Measurements from ENCODE around the gene PNO1. TPM values are rescaled to one million over a fixed set of nuclear protein-coding genes. Genes with fewer than 3 reads are reported as not detected.

Gene PNO1
- total and polyA plus RNA-seq, 10 of the 15 experiments (the other 5 are each of a cell fraction or from before 2014, with no cell fraction given) = 9.7 to 60.2 (median 30.3) TPM

DNA sequence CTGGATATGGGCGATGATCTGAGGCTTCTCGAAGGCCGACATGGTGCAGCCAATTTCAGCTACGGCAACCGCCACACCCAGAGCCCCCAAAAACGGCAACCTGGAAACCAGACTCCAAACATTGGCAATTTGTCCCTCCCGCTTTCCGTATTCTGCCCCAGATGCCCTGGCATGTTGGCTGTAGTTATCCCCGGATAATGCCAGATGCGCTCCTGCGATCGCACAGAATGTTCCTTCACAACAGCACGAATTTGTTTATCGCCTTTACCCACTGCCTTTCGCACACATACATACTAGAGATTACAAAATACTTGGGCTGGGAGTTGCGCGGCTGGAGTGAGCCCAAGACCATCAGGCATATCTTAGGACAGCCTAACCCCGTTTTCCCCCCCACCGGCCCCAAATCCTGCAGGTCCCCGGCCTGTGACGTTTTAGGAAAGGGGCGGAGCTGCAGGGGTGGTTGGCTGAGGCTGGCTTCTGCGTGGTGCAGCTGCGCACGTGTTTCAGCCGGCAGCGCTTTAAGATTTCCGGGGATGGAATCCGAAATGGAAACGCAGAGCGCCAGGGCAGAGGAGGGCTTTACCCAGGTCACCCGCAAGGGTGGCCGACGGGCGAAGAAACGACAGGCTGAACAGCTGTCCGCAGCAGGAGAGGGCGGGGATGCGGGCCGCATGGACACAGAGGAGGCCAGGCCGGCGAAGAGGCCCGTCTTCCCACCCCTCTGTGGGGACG is at the start of gene PNO1 (continued):
- TF ChIP-seq, protein P1, sequence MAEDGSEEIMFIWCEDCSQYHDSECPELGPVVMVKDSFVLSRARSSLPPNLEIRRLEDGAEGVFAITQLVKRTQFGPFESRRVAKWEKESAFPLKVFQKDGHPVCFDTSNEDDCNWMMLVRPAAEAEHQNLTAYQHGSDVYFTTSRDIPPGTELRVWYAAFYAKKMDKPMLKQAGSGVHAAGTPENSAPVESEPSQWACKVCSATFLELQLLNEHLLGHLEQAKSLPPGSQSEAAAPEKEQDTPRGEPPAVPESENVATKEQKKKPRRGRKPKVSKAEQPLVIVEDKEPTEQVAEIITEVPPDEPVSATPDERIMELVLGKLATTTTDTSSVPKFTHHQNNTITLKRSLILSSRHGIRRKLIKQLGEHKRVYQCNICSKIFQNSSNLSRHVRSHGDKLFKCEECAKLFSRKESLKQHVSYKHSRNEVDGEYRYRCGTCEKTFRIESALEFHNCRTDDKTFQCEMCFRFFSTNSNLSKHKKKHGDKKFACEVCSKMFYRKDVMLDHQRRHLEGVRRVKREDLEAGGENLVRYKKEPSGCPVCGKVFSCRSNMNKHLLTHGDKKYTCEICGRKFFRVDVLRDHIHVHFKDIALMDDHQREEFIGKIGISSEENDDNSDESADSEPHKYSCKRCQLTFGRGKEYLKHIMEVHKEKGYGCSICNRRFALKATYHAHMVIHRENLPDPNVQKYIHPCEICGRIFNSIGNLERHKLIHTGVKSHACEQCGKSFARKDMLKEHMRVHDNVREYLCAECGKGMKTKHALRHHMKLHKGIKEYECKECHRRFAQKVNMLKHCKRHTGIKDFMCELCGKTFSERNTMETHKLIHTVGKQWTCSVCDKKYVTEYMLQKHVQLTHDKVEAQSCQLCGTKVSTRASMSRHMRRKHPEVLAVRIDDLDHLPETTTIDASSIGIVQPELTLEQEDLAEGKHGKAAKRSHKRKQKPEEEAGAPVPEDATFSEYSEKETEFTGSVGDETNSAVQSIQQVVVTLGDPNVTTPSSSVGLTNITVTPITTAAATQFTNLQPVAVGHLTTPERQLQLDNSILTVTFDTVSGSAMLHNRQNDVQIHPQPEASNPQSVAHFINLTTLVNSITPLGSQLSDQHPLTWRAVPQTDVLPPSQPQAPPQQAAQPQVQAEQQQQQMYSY (CRISPR knock-in tag; IDR thresholded peaks at IDR 0.05) = no peak
- TF ChIP-seq, protein P2, sequence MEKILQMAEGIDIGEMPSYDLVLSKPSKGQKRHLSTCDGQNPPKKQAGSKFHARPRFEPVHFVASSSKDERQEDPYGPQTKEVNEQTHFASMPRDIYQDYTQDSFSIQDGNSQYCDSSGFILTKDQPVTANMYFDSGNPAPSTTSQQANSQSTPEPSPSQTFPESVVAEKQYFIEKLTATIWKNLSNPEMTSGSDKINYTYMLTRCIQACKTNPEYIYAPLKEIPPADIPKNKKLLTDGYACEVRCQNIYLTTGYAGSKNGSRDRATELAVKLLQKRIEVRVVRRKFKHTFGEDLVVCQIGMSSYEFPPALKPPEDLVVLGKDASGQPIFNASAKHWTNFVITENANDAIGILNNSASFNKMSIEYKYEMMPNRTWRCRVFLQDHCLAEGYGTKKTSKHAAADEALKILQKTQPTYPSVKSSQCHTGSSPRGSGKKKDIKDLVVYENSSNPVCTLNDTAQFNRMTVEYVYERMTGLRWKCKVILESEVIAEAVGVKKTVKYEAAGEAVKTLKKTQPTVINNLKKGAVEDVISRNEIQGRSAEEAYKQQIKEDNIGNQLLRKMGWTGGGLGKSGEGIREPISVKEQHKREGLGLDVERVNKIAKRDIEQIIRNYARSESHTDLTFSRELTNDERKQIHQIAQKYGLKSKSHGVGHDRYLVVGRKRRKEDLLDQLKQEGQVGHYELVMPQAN (conservative IDR thresholded peaks at IDR 0.05) = peak; percentile 98
- TF ChIP-seq BACH1 (IDR thresholded peaks at IDR 0.05; ENCODE audit: borderline replicate concordance) (0 out of 2 replicates have a peak, but pooled peaks have one; percentile 17), HDAC2 (IDR thresholded peaks at IDR 0.05) (0 out of 2 replicates have a peak, but pooled peaks have one; percentile 3), SPI1 (IDR thresholded peaks at IDR 0.05; ENCODE audit: borderline replicate concordance, insufficient read depth, low read depth, low read length) (no peak), MXI1 (IDR thresholded peaks at IDR 0.05; ENCODE audit: low read depth, low read length) (peak; percentile 100), SUZ12 (IDR thresholded peaks at IDR 0.05; ENCODE audit: unreplicated experiment) (no peak), EGR1 (IDR thresholded peaks at IDR 0.05; ENCODE audit: borderline replicate concordance in 1 of 2, low read depth in 2 of 2, low read length in 2 of 2) (0 out of 3 replicates have a peak, but pooled peaks of 1 of the 2 experiments have one; percentile 10), HCFC1 (IDR thresholded peaks at IDR 0.05; ENCODE audit: low read length) (peak; percentile 69), EZH2 (IDR thresholded peaks at IDR 0.05; ENCODE audit: borderline replicate concordance, control insufficient read depth, low read depth, low read length) (no peak), CHD1 (IDR thresholded peaks at IDR 0.05; ENCODE audit: low read depth, low read length) (no peak), ZNF217 (IDR thresholded peaks at IDR 0.05) (no peak), CBFB (IDR thresholded peaks at IDR 0.05; ENCODE audit: low read depth) (peak; percentile 94), STAT1 (conservative IDR thresholded peaks at IDR 0.05) (peak; percentile 83; the same call in 1 of the 2 replicates), FOXK2 (IDR thresholded peaks at IDR 0.05) (peak; percentile 54), MYB (IDR thresholded peaks at IDR 0.05; ENCODE audit: borderline replicate concordance, low read depth, low read length) (peak; percentile 99), YBX1 (IDR thresholded peaks at IDR 0.05) (no peak), HDAC6 (IDR thresholded peaks at IDR 0.05; ENCODE audit: unreplicated experiment) (peak; percentile 22)
- TF ChIP-seq, protein P3, sequence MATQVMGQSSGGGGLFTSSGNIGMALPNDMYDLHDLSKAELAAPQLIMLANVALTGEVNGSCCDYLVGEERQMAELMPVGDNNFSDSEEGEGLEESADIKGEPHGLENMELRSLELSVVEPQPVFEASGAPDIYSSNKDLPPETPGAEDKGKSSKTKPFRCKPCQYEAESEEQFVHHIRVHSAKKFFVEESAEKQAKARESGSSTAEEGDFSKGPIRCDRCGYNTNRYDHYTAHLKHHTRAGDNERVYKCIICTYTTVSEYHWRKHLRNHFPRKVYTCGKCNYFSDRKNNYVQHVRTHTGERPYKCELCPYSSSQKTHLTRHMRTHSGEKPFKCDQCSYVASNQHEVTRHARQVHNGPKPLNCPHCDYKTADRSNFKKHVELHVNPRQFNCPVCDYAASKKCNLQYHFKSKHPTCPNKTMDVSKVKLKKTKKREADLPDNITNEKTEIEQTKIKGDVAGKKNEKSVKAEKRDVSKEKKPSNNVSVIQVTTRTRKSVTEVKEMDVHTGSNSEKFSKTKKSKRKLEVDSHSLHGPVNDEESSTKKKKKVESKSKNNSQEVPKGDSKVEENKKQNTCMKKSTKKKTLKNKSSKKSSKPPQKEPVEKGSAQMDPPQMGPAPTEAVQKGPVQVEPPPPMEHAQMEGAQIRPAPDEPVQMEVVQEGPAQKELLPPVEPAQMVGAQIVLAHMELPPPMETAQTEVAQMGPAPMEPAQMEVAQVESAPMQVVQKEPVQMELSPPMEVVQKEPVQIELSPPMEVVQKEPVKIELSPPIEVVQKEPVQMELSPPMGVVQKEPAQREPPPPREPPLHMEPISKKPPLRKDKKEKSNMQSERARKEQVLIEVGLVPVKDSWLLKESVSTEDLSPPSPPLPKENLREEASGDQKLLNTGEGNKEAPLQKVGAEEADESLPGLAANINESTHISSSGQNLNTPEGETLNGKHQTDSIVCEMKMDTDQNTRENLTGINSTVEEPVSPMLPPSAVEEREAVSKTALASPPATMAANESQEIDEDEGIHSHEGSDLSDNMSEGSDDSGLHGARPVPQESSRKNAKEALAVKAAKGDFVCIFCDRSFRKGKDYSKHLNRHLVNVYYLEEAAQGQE (IDR thresholded peaks at IDR 0.05; ENCODE audit: low read depth, low read length) = no peak
- TF ChIP-seq, protein P4, sequence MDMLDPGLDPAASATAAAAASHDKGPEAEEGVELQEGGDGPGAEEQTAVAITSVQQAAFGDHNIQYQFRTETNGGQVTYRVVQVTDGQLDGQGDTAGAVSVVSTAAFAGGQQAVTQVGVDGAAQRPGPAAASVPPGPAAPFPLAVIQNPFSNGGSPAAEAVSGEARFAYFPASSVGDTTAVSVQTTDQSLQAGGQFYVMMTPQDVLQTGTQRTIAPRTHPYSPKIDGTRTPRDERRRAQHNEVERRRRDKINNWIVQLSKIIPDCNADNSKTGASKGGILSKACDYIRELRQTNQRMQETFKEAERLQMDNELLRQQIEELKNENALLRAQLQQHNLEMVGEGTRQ (IDR thresholded peaks at IDR 0.05; ENCODE audit: borderline replicate concordance, low read depth, low read length) = peak; percentile 32

Data from GM12878 (cell line).